Heart left ventricle (tissue), 16 donors: ENCODE results near the gene TECPR1. TPM values are rescaled to one million over a fixed set of nuclear protein-coding genes. Genes with fewer than 3 reads are reported as not detected.

ENCODE experiments used
- ATAC-seq, 4 donors: fragments of 200-7000 bp; cut with Tn5 transposase; one replicate each; pipeline ENCODE4 v1.9.1; 2020 to 2022; ENCODE audit warnings: moderate library complexity in 4 of 4, mild to moderate bottlenecking in 3 of 4, moderate number of reproducible peaks in 1 of 4
- DNase-seq, 5 donors: peaks; one replicate each; pipeline ENCODE4 v3.0.0-alpha.2; 2020
- H3K27ac ChIP-seq, 12 donors: fragments of 200-600 bp; sonication (generic) in 4 of 12; one replicate each; pipeline versions ENCODE4 v1.5.0 to v1.8.0; 2016 to 2022; ENCODE audit warnings: mild to moderate bottlenecking in 2 of 12
- H3K27me3 ChIP-seq, 9 donors: fragments of 200-600 bp; sonication (generic) in 2 of 9; one replicate each; pipeline versions ENCODE4 v1.5.1 to v1.8.0; 2016 to 2022; ENCODE audit warnings: mild to moderate bottlenecking in 3 of 9
- H3K36me3 ChIP-seq, 9 donors: fragments of 200-600 bp; sonication (generic) in 2 of 9; one replicate each; pipeline versions ENCODE4 v1.5.0 to v1.8.0; 2018 to 2022; ENCODE audit warnings: mild to moderate bottlenecking in 2 of 9
- H3K4me1 ChIP-seq, 12 donors: fragments of 200-600 bp; sonication (generic) in 4 of 12; one replicate each; pipeline versions ENCODE4 v1.5.0 to v1.8.0; 2016 to 2022; ENCODE audit warnings: mild to moderate bottlenecking in 3 of 12
- H3K4me3 ChIP-seq, 12 donors: fragments of 200-600 bp; sonication (generic) in 4 of 12; one replicate each; pipeline versions ENCODE4 v1.5.0 to v1.8.0; 2017 to 2022; ENCODE audit warnings: mild to moderate bottlenecking in 9 of 12, moderate library complexity in 4 of 12
- H3K9me3 ChIP-seq, 12 donors: fragments of 200-600 bp; sonication (generic) in 4 of 12; one replicate each; pipeline versions ENCODE4 v1.5.0 to v1.8.0; 2016 to 2022; ENCODE audit warnings: mild to moderate bottlenecking in 1 of 12
- POLR2A ChIP-seq, 2 donors: fragments of 450-650 bp; IDR thresholded peaks; one replicate each; pipeline ENCODE4 v1.6.1; 2017; ENCODE audit warnings: antibody characterized with exemption in 2 of 2, mild to moderate bottlenecking in 2 of 2, moderate library complexity in 2 of 2
- WGBS, 4 donors: extraction: QIAGEN DNeasy Blood & Tissue Kit in 2 of 4; methylation state at CpG; one replicate each; pipeline versions ENCODE4 v1.1.5 to v1.1.7; 2013 to 2018; 5-methylcytosine and 5-hydroxymethylcytosine counted together
- intact Hi-C, 10 donors: fragments of 100-400 bp; cut with DNase I; formaldehyde crosslinking; loops; one replicate each; pipeline versions ENCODE4 v1.11.1 to v1.14.2; 2022
- polyA plus RNA-seq, 2 donors: library from polyadenylated mRNA; stranded (reverse); fragments of 200-250 nt; gene quantifications; one replicate each; pipeline ENCODE4 v1.2.3, GENCODE V29; 2013
- total RNA-seq, 9 donors: library from RNA; depleted of rRNA in 2 of 9; stranded (reverse); fragments of >200 nt in 2 of 9; fragmentation: NEBNext Ultra II Directional in 3 of 9; extraction: Animal tissue kit (Norgen Biotek cat#: 25700) in 3 of 9; gene quantifications; one replicate each; pipeline versions ENCODE4 v1.1.0 to v1.2.4, GENCODE V29; 2016 to 2023
- TF ChIP-seq, protein P1 (sequence below), 12 donors: fragments of 200-600 bp; sonication (generic) in 4 of 12; IDR thresholded peaks; one replicate each; pipeline versions ENCODE4 v1.5.0 to v1.8.0; 2018 to 2022; ENCODE audit warnings: antibody characterized with exemption in 12 of 12, mild to moderate bottlenecking in 5 of 12
- donor health status: ischemic (EF 13 %, LVEDD 7.1; RV severe dilation, severe dysfunction).
- donor health status: healthy with polysubstance abuse.
- donor health status: DM: no; HTN: yes; CAD: no.
- donor health status: DM: no; HTN: no; CAD: no.
- donor health status: ischemic (EF 25% LVEDD 6.9; RV normal size, moderate dysfunction).
- donor health status: ischemic (EF 25% LVEDD 5.7; RV mildly dilated, moderate dysfunction).
- donor health status: healthy.
- donor health status: DM: yes; HTN: yes; CAD: no.
- donor health status: ischemic (EF 35%, LVEDD 5.7; RV mildly dilated, moderate dysfunction).
- donor health status: nonischemic (EF 11% LVEDD 7.7; RV severe dilation, severe dysfunction).
- donor health status: DM: yes; HTN: yes; CAD: no.
- donor health status: PGD.
- donor health status: ischemic (EF 29% LVEDD 5.4; RV normal size, mild dysfunction).
- donor health status: nonischemic (EF 23%, LVEDD 6.1; RV moderate dilation, normal function).

Gene TECPR1
- total and polyA plus RNA-seq, 11 donors: 10.9 to 33.0 (median 22.7) TPM

DNA sequence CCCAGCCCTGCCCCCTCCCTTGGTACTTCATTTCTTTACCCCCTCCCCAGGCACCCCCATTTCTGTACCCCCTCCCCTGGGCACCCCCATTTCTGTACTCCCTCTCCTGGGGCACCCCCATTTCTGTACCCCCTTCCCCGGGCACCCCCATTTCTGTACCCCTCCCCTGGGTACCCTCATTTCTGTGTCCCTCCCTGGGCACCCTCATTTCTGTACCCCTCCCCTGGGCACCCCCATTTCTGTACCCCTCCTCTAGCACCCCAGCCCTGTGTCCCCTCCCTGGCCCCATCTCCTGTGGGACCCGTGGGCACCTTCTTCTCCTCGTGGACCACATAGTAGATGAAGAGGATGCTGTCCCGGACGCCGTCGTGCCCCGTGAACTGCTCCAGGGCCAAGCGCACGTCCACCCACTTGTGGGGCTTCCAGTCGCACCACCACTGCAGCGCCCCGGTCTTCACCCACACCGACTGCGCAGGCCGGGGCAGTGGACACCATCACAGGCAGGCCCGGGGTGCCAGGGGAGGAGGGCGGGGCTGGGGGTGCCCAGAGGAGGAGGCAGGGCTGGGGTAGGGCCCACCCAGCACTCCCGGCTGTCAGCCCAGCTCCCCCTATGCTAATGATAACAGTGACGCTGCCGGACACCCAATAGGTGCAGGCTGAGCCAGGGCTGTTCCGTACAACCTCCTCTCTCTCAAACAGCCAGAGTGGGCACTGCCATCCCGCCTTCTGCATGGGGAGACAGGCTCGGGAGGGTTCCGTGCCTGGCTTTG is 20.4 kb downstream of the TECPR1 start:
- no peaks in the 10 kb centered on the region for H3K27me3 ChIP-seq
- TF ChIP-seq, protein P1, sequence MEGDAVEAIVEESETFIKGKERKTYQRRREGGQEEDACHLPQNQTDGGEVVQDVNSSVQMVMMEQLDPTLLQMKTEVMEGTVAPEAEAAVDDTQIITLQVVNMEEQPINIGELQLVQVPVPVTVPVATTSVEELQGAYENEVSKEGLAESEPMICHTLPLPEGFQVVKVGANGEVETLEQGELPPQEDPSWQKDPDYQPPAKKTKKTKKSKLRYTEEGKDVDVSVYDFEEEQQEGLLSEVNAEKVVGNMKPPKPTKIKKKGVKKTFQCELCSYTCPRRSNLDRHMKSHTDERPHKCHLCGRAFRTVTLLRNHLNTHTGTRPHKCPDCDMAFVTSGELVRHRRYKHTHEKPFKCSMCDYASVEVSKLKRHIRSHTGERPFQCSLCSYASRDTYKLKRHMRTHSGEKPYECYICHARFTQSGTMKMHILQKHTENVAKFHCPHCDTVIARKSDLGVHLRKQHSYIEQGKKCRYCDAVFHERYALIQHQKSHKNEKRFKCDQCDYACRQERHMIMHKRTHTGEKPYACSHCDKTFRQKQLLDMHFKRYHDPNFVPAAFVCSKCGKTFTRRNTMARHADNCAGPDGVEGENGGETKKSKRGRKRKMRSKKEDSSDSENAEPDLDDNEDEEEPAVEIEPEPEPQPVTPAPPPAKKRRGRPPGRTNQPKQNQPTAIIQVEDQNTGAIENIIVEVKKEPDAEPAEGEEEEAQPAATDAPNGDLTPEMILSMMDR (IDR thresholded peaks at IDR 0.05): no peak
- TF ChIP-seq POLR2A (IDR thresholded peaks at IDR 0.05): no peak
- H3K36me3 ChIP-seq: peaks cover 0 to 81% (median 45%) of the 10 kb centered on the region in 9 donors
- no peaks in the 10 kb centered on the region for H3K9me3 ChIP-seq
- no peak overlapping the region for H3K4me3 ChIP-seq
- DNase-seq (peak in 1 of 5 donors; percentile 52), ATAC-seq (no peak)
- no peak overlapping the region for H3K27ac ChIP-seq
- no peaks in the 10 kb centered on the region for H3K4me1 ChIP-seq
- intact Hi-C loops: no loop called here
- 94 to 100% (median 96%) methylated on average over 4 to 25 of the region's 25 CpGs for WGBS, 4 donors

DNA sequence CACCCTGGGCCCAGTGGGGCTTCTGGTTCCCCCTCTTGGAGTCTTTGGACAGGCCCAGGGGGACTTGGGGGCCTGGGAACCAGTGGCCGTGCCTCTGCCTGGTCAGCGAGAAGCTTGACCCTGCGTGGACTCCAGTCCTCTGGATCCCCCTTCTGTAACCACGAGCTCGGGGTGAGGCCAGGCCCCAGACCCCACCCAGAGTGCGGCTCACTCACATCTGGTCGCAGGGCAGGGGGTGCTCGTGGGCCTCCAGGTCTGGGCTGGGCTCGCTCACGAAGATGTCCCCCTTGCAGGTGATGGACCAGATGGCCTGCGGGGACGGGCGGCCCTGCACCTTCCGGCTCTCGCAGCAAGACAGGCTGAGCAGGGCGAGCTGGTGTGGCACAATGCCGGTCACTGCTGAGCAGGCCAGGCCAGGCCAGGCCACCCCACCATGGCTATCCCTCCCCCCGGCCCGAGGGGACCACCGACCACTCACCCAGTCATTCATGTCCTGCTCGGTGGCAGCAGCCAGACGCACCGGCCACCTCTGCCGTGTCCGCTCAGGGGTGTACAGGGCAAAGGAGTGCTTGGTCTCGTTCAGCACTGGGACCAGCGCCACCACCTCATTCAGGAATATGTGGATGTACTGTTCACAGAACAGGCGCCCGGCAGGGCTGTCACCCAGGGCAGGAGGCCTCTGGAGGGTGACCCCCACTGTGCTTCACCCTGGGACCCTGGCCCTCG is 21.1 kb downstream of the TECPR1 start:
- Histone ChIP-seq H3K27me3 (no peaks in the 10 kb centered on the region), H3K4me3 (no peak overlapping the region), H3K36me3 (peaks cover 0 to 87% (median 51%) of the 10 kb centered on the region in 9 donors), H3K4me1 (no peaks in the 10 kb centered on the region), H3K27ac (no peak overlapping the region), H3K9me3 (no peaks in the 10 kb centered on the region)
- intact Hi-C loops: no loop called here
- 94 to 97% (median 96%) methylated on average over 5 to 30 of the region's 30 CpGs for WGBS, 4 donors
- DNase-seq: peak in 1 of 5 donors; percentile 60
- no peak for TF ChIP-seq POLR2A (IDR thresholded peaks at IDR 0.05)
- TF ChIP-seq, protein P1 (IDR thresholded peaks at IDR 0.05): no peak
- ATAC-seq: no peak

DNA sequence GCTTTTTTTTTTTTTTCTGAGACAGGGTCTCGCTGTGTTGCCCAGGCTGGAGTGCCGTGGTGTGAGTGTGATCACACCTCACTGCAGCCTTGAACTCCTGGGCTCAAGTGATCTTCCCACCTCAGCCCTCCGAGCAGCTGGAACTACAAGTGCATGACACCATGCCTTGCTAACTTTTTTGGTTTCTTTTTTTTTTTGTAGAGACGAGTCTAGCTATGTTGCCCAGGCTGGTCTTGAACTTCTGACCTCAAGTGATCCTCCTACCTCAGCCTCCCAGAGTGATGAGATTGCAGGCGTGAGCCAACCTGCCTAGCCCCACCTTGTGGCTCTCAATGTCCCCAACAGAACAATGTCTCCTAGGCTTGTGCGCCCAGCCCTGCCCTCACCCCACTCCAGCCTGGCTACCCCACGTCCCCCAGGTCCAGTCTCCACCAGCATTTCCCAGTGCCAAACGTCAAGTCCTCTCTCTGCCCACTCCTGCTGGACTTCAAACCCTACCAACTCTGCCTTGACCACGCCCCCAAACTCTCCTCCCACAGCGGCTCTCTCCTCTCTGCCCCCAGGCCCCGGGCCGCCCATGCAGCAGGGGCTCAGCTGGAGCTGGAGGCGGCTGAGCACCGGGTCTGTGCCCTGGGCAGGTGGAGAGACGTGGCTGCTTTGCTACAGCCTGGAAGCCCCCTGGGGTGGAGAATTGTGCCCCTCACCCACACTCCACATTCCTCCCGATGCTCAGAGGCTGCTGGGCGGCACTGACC is 21.9 kb downstream of the TECPR1 start:
- no peak for TF ChIP-seq POLR2A (IDR thresholded peaks at IDR 0.05)
- peak in 1 of 5 donors; percentile 26 for DNase-seq
- H3K36me3 ChIP-seq: peaks cover 0 to 92% (median 56%) of the 10 kb centered on the region in 9 donors

DNA sequence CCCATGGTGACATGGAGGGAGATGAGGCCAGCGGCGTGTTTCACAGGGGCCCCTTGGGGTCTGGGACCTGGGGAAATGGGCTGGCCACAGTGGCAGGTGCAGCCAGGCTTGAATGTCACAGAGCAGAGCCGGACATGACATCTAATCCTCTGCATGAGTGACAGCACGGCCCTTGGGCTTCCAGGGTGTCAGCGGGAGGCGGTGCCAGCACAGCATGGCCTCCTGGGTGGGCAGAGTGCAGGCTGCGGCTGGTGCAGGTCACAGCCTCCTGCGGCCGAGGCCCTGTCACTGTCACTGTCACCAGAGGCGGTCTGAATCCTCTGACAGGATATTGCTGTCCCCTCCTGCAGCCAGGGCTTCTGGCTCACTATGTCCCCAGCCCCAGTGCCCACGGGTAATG is 22.6 kb downstream of the TECPR1 start:
- TF ChIP-seq POLR2A (IDR thresholded peaks at IDR 0.05): no peak
- TF ChIP-seq, protein P1 (IDR thresholded peaks at IDR 0.05): no peak
- DNase-seq: peak in 1 of 5 donors; percentile 34
- intact Hi-C loops: no loop called here

More for the DNA sequence above, 21.9 kb downstream of the TECPR1 start:
- Histone ChIP-seq H3K27ac (no peak overlapping the region), H3K4me1 (no peaks in the 10 kb centered on the region), H3K27me3 (no peaks in the 10 kb centered on the region), H3K4me3 (no peak overlapping the region), H3K9me3 (no peaks in the 10 kb centered on the region)
- 88 to 93% (median 93%) methylated on average over 17 of the region's 17 CpGs for WGBS, 4 donors
- ATAC-seq: no peak
- intact Hi-C loops: no loop called here

More for the DNA sequence above, 22.6 kb downstream of the TECPR1 start:
- Histone ChIP-seq H3K4me1 (no peaks in the 10 kb centered on the region), H3K27ac (no peak overlapping the region), H3K36me3 (peaks cover 0 to 93% (median 54%) of the 10 kb centered on the region in 9 donors), H3K9me3 (no peaks in the 10 kb centered on the region), H3K27me3 (no peaks in the 10 kb centered on the region), H3K4me3 (no peak overlapping the region)
- WGBS, 4 donors: 88 to 94% (median 90%) methylated on average over 5 to 11 of the region's 11 CpGs
- no peak for ATAC-seq
